Activated CD8-positive, alpha-beta memory T cell treated with anti-CD3 and anti-CD28 coated beads, Interleukin-2, amount 50 U/mL, for 24 hours (primary cell): ENCODE results near the gene BPIFB4.
"Not testable (repeated sequence)": the region's sequence is repeated elsewhere in the genome, so short reads cannot be mapped to it uniquely, and the experiment has no call there.

ENCODE experiments used
- DNase-seq: peaks from one replicate; pipeline ENCODE4 v3.0.0-alpha.2; 2020; ENCODE audit errors: extremely low read depth

The BPIFB4 gene

GRCh38 chr20:33086052-33086722 lies 6.7 kb downstream of the BPIFB4 start:
- no peak for DNase-seq

- no peak for DNase-seq
Observed at GRCh38 chr20:33091147-33091546, 11.7 kb downstream of the BPIFB4 start.

- no peak for DNase-seq
Observed at GRCh38 chr20:33091693-33092092, 12.2 kb downstream of the BPIFB4 start.

GRCh38 chr20:33092361-33092760 lies 12.9 kb downstream of the BPIFB4 start:
- no peak for DNase-seq

GRCh38 chr20:33093074-33093473 lies 13.6 kb downstream of the BPIFB4 start:
- DNase-seq, result no peak

DNA sequence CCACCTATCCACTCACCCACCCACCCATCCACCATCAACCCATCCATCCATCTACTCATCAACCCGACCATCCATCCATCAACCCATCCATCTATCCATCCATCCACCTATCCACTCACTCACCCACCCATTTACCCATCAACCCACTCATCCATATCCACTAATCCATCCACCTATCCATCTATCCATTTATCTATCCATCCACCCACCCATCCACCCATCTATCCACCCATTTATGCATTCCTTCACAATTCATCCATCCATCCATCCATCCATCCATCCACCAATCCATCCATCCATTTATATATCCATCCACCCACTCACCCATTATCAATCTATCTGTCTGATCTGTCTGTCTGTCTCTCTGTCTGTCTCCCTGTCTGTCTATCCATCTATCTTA lies 14.1 kb downstream of the BPIFB4 start:
- DNase-seq, result no peak

DNA sequence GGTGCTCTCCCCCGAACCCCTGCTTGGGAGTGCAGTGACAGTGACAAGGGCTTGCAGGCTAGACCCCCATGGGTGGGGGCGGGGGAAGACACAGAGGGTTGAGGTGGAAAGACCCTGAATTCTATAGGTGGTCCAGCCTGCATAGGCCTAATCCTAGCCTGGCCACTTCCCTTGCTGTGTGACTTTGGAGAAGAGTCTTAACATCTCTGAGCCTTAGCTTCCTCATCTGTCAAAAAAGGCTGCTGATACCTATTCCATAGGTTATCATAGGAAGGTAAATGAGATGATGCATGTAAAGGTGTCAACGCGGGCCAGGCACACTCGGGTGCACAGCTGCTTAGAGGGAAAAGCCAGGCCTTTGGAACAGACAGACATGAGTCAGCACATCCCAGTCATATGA lies 15.8 kb downstream of the BPIFB4 start:
- no peak for DNase-seq

DNA sequence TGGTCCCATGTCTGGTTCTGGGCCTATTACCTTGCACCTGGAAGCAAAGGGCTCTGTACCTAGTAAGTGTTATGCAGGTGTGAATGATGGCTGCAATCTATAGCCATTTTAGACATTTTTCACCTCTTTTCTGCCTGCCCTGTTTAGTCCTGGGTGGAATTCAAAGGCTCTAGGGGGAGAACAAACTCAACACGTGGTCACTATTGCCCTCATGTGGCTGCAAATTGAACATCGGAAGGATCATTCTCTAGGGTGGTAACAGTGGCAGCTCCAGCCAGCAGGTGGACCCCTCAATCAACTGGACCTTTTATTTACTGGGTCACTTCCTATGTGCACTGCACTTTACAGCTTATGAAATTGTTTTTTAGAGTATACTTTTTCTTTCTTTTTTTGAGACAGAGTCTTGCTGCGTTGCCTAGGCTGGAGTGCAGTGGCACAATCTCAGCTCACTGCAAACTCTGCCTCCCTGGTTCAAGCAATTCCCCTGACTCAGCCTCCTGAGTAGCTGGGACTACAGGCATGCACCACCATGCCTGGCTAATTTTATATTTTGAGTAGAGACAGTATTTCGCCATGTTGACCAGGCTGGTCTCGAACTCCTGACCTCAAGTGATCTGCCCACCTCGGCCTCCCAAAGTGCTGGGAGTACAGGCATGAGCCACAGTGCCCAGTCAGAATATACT lies 16.6 kb downstream of the BPIFB4 start:
- not testable (repeated sequence) for DNase-seq

DNA sequence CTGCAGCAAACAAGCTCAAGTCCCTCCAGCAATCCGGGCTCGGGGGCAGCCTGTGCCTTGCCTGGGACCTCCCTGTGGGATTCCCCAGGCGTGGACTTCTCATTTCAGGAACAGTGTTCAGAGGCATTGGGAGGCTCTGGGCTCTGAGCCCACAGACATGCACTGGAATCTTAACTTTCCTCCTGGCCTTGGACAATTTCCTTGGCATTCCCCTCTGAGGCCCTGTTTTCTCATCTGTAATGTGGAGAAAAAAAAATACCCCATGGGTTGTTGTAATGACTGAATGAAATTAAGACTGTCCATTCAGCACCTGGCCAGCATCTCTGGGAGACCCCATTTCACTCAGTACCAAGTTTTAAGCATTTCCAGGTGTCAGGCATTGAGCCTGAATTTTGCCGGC lies 17.6 kb downstream of the BPIFB4 start:
- DNase-seq, result no peak

- DNase-seq, result no peak
Observed at GRCh38 chr20:33099843-33100538, 20.5 kb downstream of the BPIFB4 start.

DNA sequence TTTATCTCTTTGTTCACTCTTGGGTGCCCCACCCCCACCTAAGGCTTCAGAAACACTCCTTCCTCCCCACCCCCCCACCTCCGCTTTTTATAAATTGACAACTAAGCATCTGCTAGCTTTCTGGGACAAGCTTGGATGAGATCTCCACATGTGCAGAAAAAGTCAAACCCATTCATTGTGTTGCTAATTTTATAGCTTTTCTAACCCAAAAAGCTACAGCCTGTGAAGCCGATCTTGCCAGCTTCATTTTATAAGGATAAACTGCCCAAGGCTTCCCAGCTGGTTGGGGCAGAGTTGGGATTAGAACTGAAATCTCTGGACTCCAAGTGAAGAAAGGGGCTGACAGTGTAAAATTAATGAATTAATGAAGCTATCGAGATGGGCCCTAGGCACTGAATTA lies 24.1 kb downstream of the BPIFB4 start:
- no peak for DNase-seq

GRCh38 chr20:33104336-33104735 lies 24.9 kb downstream of the BPIFB4 start:
- no peak for DNase-seq

- DNase-seq, result no peak
Observed at GRCh38 chr20:33105316-33105924, 26.0 kb downstream of the BPIFB4 start.

DNA sequence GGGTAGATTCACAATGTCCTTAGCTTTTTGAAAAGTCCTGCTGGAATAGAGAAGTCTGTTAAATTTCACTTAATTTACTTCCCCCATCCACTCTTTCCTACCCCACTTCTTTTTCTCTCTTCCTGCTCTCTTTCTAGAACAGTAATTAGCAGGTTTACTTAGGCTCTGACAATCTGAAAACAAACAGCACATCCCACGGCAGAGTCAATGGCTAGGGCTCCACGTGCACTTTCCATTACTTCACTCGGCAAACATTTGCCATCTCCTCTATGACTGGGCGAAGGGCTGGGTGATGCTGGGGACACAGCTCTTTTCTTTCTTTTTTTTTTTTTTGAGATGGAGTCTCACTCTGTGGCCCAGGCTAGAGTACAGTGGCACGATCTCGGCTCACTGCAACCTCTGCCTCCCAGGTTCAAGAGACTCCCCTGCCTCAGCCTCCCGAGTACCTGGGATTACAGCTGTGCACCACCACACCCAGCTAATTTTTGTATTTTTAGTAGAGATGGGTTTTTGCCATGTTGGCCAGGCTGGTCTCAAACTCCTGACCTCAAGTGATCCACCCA lies 26.7 kb downstream of the BPIFB4 start:
- DNase-seq, result not testable (repeated sequence)

DNA sequence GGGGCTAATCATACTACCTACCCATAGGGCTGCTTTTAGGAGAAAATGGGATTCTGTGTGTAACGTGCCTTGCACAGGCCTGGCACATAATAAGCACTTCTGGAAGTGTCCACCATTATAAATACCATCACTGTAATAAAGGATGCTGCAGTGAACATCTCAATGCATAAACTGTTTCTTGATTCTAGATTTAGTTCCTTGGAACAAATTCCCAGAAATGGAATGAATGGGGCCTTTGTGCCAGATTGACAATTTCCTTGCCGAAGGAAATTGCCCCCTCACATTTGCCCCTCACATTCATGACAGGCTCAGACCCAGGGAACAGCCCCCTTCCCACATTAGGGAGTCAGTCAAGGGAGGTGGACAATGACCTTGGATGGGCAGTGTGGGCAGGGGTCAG lies 29.2 kb downstream of the BPIFB4 start:
- no peak for DNase-seq

- no peak for DNase-seq
Observed at GRCh38 chr20:33110147-33110825, 30.8 kb downstream of the BPIFB4 start.

DNA sequence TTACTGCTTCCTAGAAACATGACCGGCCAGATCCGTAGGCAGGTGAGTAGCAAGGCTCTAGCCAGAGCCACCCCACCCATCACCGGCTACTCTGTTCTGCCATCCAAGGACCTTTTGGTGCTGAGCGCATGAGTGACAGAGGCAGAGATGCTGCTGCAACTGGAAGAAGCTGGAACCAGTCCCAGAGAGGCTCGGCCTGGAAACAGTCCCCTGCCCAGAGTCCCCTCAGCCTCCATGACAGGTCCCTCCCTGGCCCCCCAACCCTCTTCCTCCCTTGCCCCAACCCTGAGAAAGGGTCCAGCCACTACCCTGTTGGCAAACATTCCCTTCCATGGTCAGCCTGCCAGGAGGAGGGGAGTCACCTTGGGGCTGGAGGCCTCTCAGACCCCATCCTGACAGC lies 31.9 kb downstream of the BPIFB4 start:
- no peak for DNase-seq

DNA sequence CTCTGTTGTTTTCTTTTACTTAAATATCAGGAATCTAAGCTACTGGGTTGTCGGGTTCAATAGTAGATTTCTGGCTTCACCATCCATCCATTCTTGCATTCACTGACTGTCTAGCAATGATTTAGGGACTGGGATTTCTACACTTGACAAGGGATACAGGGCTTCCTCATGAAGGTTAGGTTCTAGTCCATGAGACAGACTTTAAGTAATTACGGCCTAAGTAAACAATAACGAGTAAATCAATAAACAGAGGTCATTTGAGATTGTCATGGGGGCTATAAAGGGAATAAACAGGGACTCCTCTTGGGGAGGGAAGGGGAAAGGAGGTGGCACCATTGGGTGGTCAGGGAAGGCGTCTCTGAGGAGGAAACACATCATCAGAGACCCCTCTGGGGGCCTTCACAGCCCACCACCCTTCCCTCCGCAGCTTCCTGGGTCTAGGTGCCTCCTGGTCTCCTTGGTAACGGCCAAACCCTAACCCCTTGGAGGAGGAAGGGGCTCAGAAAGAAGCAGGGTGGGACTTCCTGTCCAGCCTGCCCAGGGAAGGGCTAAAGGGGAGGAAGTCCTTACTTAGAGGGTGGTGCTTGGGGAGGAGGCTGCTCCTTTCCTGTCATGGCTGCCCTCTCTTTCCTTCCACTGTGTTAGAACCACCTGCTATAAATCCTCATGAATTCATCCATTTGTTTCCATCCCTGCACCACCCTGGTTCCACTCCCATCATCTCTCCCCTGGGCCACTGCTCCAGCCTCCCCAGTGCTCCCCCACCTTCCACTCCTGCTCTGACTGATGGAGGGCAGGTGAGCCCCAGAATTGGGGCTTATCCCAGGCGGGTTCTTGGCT lies 33.3 kb downstream of the BPIFB4 start:
- DNase-seq, result no peak

GRCh38 chr20:33113387-33113908 lies 34.0 kb downstream of the BPIFB4 start:
- no peak for DNase-seq

- not testable (repeated sequence) for DNase-seq
Observed at GRCh38 chr20:33115501-33115900, 36.1 kb downstream of the BPIFB4 start.
